GM10266 (cell line): ENCODE results near the gene COQ6.
"Not testable (repeated sequence)": the region's sequence is repeated elsewhere in the genome, so short reads cannot be mapped to it uniquely, and the experiment has no call there.

ENCODE experiments used
- DNase-seq: peaks from one replicate; pipeline ENCODE4 v3.0.0; 2012; ENCODE audit errors: extremely low spot score
- CTCF ChIP-seq: IDR thresholded peaks from 2 replicates; pipeline ENCODE4 v1.5.1; 2012; ENCODE audit warnings: mild to moderate bottlenecking, low read depth; ENCODE audit not compliant: control insufficient read depth, insufficient read depth; ENCODE audit errors: missing control alignments

Gene COQ6

DNA sequence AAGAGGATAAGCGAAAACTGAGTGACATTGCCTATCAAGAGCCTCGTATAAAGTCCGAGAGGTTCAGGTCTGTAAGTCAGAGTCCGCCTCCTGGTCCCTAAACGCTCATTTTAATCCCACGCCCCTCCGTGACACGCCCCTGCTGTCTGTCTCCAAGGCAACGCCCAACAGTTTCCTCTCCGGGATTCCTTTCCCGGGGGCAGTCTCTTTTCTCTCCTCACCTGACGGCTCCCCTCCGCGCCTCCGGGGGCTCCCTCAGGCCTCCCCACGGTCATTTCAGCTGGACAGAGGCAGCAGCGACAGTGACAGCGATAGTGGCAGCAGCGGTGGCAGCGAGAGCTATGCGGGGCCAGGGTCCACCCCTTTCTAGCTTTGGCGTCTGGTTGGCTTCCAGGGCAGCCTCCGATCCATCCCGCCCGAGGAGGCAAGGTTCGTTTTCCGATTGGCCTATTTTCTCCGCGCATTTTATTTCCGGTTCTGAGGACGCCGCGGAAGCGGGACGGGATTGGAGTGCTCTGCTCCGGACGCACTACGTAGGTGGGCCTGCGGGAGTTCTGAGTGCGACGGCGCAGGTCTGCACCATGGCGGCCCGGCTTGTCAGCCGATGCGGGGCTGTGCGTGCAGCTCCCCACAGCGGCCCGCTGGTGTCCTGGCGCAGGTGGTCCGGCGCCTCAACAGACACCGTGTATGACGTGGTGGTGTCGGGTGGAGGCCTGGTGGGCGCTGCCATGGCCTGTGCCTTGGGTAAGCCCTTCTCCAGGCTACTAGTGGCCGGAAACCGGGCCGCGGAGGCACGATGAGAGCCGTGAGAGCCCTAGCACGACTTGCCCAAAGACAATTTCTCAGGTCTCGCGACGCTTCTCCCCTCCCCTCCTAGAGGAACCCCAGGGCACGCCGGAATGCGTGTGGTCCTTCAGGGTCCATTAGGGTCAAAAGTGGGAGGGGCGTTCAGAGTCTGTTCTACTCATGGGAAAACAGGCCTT, at the start of gene COQ6, which contains the start of gene FAM161B:
Gene COQ6, plus strand, starts transcription at position 551 of the 983 bp plus-strand sequence. Its CDS starts 31 bp downstream, at position 582.
Gene FAM161B, minus strand, starts transcription at position 343 of the 983 bp plus-strand sequence. Its CDS starts 68 bp downstream, at position 275.
- peak; percentile 85 for DNase-seq
- TF ChIP-seq CTCF, result peak; percentile 34

GRCh38 chr14:73903028-73903427, 47.1 kb upstream of the COQ6 start:
- no peak for TF ChIP-seq CTCF
- no peak for DNase-seq

DNA sequence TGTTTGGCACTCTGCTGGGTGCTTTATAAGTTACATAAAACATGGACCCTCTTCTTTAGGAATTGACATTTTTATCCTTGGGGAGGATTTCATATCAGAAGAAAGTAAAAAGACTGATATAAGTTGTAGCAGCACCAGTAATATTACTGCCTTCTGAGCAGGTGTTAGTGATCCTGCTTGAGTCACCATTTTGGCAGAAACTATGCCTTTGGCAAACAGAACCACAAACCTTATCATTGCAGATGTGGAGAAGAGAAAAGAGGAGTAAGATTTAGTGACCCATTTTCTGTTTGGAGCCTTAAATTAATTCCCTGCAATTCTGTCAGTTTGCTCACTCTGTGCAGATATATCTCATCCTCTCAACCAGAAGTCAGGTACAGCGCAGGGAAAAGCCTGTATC, 40.4 kb upstream of the COQ6 start:
- TF ChIP-seq CTCF, result no peak
- DNase-seq, result no peak

GRCh38 chr14:73913256-73913655, 36.8 kb upstream of the COQ6 start:
- no peak for TF ChIP-seq CTCF
- no peak for DNase-seq

DNA sequence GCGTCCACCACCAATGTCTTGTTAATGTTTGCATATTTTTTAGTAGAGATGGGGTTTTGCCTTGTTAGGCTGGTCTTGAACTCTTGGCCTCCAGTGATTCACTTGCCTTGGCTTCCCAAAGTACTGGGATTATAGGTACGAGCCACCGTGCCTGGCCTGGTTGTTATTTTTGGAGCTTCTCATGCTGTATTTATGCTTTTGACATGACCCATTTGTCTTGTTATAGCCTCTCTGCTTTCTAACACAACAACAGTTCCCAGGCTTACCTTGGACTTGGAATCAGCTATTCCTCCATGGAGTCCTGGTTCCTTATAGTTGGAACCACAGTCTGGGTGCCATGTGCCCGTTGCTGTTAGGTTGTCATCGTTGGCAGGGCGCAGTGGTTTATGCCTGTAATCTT, 33.8 kb upstream of the COQ6 start:
- DNase-seq, result no peak
- TF ChIP-seq CTCF, result no peak

DNA sequence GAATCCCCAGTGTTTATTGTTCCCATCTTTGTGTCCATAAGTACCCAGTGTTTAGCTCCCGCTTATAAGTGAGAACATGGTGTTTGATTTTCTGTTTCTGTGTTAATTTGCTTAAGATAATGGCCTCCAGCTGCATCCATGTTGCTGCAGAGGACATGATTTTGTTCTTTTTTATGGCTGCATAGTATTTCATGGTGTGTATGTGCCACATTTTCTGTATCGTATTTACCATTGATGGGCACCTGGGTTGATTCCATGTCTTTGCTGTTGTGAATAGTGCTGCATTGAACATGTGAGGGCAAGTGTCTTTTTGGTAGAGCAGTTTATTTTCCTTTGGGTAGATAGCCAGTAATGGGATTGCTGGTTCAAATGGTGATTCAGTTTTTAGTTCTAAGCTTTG, 30.6 kb upstream of the COQ6 start:
- DNase-seq, result not testable (repeated sequence)

GRCh38 chr14:73924337-73924736, 25.8 kb upstream of the COQ6 start:
- no peak for DNase-seq
- TF ChIP-seq CTCF, result no peak
